NCI-H128 (cell line): ENCODE data around the gene ST6GALNAC4.

Source experiments
- DNase-seq: peaks from one replicate; lab custom pipeline; 2025; ENCODE audit not compliant: unreplicated experiment; lab: John Stamatoyannopoulos, UW

The ST6GALNAC4 gene

DNA sequence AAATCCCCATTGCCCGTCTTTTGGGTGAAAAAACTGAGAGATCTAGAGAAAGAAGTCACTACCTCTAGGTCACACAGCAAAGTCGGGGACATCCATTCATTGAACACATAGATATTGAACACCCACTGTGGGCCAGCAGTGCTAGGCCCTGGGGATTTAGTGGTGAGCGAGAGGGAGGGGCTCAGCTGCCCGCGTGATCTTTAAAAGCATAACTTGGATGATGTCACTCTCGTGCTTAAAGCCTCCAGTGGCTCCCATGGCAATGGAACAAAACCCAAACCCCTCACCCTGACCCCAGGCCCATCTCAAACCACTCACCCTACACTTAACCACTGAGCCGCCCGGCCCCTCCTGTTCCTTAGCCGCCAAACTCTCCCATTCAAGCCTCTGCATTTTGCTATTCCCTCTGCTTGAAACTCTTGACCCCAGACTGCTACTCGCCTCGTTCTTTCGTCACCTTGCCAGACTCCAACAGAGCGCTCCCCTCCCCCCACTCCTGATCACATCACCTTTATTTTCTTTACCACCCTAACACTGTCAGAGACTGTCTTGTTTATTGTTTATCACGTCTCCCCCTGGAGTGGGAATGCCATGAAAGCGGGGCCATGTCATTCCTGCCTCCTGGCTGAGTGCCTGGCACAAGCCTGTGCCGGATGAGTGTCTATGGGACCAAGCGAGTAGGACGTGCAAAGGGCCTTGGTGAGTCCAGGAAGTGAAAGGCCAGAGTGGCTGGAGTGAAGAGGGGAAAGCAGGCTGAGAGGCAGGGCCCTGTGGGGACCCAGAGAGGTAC is 14.4 kb upstream of the ST6GALNAC4 start:
- DNase-seq, result peak; percentile 19

DNA sequence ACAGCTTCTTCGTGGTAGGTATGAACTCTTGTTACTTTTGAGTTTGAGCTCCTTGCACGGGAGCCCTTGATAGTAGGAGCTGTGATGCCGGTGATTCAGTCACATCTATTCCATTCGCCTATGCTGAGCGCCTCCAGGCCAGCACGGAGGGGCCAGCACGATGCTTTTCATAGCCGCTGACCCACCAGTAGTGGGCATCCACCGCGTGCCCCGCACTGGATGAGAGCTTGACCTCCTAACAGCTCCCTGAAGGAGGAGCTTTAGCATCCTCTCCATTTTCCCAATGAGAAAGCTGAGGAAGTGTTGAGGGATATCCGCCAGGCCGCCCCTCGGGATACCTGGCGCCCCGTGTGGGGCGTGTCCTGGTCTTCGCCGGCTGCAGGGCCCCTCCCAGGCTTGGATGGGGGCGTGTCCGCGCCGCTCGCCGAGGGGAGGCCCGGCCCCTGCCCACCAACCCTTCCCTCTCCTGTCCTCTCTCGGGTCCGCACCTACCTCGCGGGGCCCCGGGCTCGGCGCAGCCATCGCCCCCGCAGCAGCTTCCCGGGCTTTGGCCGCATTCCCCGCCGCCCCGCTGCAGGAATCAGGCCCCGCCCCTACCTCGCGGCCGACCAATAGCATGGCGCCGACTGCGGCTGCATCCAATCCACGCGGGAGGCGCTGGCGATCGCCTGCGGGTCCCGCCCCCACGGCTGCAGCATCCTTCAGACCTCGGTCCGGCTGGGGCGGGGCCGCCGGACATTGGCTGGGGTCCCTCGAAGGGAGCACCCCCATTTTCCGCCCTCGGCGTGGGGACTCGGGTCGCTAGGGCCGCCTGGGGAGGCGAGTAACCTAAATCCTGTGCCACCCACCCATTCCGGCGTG is 13.6 kb upstream of the ST6GALNAC4 start, which contains the start of gene PIP5KL1:
PIP5KL1 (minus strand) TSS at position 547 of the 861 bp plus-strand sequence; CDS start at position 522, 25 bp downstream.
- DNase-seq, result peak; percentile 23

DNA sequence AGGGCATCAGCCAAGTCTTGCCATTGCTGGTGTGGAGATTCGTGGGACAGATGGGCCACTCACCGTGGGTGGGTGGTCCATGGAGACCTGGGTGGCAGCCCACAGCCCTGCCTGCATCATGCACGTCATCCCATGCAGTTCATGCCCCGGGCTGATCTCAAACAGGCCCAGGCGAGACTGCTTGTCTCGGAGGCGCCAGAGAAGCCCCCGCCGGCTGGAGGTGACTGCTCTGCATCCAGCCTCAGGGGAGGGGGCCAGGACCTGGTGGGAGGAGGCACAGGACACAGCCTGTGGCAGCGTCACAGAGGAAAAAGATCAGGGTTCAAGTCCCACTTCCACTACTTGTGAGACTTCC is 12.8 kb upstream of the ST6GALNAC4 start:
- no peak for DNase-seq

- DNase-seq, result no peak
These were observed 12.1 kb upstream of the ST6GALNAC4 start for GRCh38 chr9:127928676-127929624.

DNA sequence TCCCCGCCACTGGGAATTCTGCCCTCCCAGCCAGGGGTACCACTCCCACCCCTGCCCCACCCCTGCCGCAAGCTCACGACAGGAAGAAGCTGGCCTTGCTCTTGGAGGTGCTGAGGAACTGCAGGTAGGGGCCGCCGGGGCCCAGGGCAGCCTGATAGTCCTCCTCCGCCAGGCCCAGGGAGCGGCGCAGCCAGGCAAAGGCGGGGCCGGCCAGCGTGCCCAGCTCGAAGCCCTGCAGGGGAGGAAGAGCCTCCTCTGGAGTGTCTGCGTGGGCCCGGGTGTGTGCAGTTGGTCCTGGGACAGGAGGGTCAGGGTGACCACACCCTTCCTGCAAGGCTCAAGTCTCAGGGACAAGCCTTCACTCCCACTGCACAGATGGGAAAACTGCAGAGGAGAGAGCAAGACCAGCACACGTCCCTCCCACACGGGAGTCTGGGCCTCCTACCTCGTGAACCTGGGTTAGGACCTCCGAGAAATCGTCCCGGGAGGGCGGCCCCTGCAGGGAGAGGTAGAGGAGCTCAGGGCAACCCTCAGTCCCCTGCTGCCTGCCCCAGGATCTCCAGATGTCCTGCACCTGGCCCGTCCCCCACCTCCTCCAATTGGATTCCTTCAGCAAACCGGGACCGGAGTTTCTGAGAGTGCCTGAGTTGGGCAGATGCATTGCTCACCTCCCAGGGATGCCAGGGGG is 11.3 kb upstream of the ST6GALNAC4 start:
- DNase-seq, result no peak

DNA sequence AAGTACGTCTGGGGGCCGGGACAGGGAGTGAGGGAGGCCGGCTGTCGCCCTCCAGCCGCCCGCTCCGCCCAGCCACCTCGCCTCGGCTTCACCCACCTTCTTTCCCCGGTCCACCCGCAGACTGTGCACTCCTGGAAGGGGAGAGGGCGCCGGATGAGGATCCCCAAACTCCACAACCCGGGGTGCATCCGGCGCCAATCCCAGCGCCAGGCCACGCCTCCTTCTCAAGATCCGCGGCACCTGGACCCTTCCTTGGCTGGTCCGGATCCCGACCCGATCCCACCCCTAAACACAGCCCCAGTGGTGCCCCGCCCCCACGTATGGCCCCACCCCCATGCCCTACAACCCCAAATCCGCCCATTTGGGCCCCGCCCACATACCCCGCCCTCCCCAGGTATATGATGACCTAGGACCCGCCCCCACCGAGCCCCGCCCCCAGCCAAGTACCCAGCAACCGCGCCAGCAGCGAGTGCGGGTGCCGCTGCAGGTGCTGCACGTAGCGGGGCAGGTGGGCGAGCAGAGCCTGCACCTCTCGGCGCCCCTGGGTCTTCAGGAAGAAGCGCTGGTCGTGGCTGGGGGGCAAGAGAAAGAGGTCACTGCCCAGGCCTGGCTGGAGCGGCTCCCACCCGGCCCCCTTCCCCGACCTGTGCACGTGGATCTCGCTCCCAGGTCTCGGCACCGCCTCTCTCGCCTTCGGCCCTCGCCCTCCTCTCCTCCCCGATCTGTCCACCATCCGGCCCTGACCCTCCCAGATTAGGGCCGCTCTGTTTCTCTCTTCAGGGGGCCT is 10.6 kb upstream of the ST6GALNAC4 start:
- peak; percentile 45 for DNase-seq

DNA sequence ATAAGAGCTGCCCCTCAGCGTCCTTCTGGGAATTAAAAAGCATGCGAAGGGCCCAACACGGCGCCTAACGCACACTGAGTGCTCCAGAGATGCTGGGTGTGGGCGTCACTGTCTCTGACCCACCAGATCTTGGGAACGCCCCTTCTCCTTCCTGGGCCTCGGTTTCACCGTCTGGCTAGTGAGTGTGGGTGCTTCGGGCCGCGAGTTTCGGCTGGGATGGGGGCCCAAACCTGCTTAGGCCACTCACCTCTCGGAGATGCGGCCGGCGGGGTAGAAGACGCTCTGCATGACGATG is 10.0 kb upstream of the ST6GALNAC4 start:
- DNase-seq, result no peak

GRCh38 chr9:127925959-127926905 is 9.4 kb upstream of the ST6GALNAC4 start:
- no peak for DNase-seq

- DNase-seq, result no peak
These were observed 8.0 kb upstream of the ST6GALNAC4 start for GRCh38 chr9:127924736-127925444.

DNA sequence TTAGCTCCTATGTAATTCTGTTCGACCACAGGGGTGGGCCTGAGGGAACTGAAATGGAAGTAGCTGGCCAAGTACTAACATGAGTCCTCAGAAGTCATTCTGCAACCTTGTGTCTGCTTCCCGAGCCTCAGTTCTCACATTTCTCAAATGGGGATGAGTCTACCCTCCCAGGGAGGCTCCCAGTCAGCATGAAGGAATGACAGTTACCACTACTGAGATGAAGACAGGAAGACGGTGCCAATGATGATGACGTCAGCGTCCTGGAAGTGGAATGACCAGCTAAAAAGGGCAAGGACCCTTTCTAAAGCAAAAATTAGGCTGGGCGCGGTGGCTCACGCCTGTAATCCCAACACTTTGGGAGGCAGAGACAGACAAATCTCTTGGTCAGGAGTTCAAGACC is 6.9 kb upstream of the ST6GALNAC4 start:
- no peak for DNase-seq

DNA sequence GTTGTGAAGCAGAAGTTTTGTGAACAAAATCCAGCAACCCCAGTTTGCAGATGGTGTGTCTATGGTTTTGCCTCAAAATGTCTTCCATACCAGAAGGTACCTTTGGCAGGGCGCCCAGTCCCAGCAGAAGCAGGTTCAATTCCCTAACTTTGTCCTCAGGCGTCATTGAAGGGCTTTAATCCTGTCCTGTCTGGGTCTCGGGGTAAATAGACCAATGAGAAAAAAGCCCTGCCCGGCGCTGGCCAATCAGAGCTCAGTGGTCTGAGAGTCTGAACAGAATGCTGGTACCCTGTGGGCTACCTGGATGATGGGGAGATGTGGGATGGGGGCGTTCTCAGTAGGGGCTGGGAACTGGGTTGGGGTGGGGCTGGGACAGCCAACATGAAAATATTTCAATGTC is 6.2 kb upstream of the ST6GALNAC4 start:
- DNase-seq, result no peak

- DNase-seq, result peak; percentile 28
These were observed 4.8 kb upstream of the ST6GALNAC4 start for GRCh38 chr9:127921557-127922120.

DNA sequence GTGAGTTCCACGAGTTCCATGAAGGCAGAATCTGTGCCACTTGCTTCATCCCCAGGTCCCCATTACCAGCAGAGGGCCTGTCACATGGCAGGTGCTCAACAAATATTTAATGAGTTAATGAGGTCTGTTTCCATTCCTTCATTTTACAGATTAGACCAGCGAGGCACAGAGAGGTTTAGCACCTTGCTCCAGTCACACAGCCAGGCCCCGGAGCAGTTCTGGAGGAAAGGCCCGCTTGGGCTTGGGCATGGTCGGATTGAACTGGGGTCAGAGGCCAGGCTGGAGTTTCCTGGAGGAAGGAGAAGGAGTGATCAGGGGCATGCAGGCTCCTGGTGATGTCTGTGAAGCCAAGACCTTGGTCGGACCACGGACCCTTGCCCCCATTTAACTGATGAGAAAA is 4.0 kb upstream of the ST6GALNAC4 start:
- no peak for DNase-seq

GRCh38 chr9:127919253-127919815 is 2.5 kb upstream of the ST6GALNAC4 start:
- no peak for DNase-seq

DNA sequence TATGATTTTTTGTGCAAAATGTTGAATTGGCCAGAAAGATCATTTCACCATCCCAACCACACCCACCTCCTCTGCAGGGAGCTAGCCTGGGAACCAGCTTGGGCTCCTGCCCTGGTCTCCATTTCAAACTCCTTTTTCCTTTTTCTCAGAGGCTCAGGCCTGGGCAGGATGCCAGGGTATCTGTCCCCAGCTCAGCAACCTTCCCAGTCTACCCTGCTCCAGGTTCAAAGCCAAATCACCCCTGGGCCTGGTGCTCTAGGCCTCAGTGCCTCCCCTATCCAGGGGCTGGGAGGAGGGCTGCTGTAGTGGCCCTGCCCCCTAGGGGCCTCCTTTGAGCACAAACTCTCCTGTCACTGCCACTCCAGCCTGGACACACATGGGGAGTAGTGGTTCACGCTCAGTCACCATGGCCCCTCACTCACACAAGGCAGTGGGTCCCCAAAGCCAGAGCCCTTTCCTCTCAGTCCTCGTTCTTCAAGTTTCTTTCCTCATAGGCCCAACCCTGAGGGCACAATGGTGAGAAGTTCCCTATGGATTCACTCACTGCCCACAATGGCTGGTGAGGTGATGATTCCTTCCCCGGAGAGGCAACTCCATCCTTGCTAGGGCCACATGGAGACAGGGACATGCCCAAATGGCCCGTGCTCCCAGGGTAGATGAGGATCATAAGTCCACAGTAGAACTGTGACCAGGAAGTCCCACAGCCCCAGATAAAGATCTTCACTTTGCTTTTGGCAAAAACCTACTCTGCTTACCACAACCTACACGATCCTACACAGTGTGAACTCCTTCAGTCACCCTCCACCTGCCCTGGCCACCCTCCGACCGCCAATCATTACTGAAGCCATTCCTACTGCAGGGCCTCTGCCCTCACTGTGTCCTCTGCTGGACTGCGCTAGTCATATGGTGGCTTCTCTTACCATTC is 1.6 kb upstream of the ST6GALNAC4 start:
- no peak for DNase-seq

- DNase-seq, result no peak
These were observed 762 bp upstream of the ST6GALNAC4 start for GRCh38 chr9:127917603-127918002.
